GM03348 (cell line): ENCODE measurements around the gene ACMSD.
"Not testable (repeated sequence)": the region's sequence is repeated elsewhere in the genome, so short reads cannot be mapped to it uniquely, and the experiment has no call there.

Experiments used
- DNase-seq: peaks from one replicate; pipeline ENCODE4 v3.0.0; 2012; ENCODE audit warnings: low spot score

ACMSD gene

GRCh38 chr2:134907441-134908116 lies 69.2 kb downstream of the ACMSD start:
- DNase-seq: not testable (repeated sequence)

DNA sequence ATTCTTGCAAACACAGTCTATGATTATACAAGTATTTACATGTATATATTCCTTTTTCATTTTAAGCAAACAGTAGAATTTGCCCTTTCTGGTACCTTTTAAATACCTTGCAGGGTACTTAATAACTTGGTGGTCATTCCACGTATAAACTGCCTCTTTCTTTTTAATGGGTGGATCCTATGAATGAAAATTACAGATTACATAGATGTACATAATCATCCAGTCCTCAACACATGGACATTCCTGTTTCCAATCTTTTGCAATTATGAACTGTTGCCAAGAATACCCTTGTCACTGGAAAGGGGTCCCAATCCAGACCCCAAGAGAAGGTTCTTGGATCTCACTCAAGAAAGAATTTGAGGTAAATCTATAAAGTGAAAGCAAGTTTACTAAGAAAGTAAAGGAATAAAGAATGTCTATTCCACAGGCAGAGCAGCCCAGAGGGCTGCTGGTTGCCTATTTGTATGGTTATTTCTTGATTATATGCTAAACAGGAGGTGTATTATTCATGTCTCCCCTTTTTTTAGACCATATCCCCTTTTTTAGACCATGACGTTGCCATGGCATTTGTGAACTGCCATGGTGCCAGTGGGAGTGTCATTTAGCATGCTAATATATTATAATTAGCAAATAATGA lies 72.5 kb downstream of the ACMSD start:
- DNase-seq: no peak

DNA sequence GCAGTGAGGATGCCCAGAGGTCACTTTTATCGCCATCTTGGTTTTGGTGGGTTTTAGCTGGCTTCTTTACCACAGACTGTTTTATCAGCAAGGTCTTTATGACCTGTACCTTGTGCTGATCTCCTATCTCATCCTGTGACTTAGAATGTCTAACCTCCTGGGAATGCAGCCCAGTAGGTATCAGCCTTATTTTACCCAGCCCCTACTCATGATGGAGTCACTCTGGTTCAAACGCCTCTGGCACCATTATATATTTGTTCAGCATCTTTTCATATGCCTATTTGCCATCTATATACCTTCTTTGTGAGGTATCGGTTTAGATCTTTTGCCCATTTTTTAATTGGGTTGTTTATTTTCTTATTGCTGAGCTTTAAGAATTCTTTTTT lies 73.0 kb downstream of the ACMSD start:
- DNase-seq: no peak

DNA sequence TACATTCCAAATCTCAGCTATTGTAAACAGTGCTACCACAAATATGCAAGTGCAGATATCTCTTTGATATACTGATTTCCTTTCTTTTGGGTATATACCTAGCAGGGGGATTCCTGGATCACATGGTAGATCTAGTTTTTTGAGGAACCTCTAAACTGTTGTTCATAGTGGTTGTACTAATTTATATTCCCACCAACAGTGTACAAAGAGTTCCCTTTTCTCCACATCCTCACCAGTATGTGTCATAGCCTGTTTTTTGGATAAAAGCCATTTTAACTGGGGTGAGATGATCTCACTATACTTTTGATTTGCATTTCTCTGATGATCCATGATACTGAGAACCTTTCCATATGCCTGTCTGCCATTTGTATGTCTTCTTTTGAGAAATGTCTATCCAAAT lies 73.9 kb downstream of the ACMSD start:
- no peak for DNase-seq

GRCh38 chr2:134917360-134917865 lies 79.0 kb downstream of the ACMSD start:
- no peak for DNase-seq

DNA sequence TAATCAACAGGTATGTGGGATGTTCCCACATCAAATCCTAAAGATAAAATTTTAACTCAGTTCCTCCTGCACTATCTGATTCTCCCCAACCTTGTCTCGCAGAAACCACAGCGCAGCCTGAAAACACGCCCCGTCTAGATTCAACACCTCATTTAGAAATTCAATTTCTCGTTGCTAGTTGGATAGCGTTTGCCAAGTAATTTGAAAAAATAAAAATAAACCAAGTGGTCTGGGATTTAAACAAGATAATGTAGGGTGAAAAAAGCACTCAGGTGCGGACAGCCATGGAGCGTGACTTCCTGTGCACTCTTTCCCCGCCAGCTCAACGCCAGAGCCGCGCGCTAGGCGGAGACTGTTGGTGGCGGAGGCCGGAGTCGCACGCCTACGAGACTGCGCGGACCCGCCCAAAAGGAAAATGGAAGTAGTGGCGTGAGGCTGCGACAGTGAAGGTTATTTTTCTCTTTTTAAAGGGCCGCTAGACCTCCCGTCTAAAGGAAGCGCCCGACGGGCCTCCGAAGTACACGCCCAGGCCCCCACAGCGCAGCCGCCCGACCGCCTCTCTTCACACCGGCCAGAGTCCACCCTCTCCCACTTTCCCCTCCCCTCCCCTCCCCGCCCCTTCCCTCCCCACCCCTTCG lies 79.6 kb downstream of the ACMSD start:
- no peak for DNase-seq

DNA sequence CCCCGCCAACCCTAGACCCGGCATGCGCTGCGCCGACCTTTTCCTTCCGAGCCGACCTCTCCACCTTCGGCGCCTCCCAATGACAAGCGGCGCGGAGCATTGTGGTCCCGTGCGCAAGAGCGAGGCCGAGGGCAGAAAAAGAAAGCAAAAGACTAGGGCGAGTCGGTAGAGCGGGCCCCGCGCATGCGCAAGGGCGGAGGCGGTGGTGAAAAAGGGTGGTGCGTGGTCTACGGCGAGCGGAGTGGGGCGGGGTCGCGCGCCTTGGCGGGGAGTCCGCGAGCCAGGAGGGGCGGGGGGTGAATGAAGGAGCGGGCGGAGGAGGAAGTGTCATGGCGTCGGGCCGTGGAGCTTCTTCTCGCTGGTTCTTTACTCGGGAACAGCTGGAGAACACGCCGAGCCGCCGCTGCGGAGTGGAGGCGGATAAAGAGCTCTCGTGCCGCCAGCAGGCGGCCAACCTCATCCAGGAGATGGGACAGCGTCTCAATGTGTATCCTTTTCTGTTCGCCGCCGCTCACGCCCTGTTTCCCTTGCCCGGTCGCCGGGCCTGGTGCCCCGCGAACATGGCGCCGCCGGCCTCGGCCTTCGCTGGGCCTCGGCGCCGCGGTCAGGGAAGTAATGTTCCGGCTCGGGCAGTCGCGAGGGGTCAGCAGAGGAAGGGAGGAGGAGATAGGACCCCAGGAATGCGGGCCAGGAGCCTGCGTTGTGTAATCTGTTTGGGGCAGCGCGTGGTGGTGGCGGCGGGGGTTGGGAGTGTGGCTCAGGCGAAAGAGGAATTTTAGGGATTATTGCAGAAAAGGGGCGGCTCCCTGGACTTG lies 80.3 kb downstream of the ACMSD start, which contains the start of gene CCNT2:
TSS of gene CCNT2 (plus strand) at position 297 of the 815 bp plus-strand sequence. CDS start at position 330, 33 bp downstream.
- DNase-seq: peak; percentile 98

- no peak for DNase-seq
These were observed 81.2 kb downstream of the ACMSD start for GRCh38 chr2:134919341-134920210.

- DNase-seq: no peak
These were observed 86.5 kb downstream of the ACMSD start for GRCh38 chr2:134924912-134925311.

- no peak for DNase-seq
These were observed 88.0 kb downstream of the ACMSD start for GRCh38 chr2:134926231-134926931.

DNA sequence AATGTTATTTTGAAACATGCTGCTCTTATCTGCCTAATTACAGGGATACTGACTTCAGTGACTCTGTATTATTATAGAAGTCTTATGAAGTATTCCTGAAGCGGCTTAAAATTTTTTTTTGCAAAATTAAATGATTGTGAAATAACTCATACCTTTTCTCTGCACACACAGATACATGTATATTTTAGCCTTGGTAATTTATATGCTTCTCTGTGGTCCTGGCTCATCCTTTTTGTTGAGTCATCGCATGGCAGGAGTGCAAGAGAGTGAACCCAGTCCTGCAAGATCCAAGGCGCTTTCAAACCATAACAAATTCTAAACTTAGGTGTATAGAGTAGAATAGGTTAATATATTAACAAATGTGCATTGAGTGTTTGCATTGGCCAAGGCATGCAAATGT lies 88.8 kb downstream of the ACMSD start:
- peak; percentile 28 for DNase-seq

- no peak for DNase-seq
These were observed 94.6 kb downstream of the ACMSD start for GRCh38 chr2:134932864-134933526.

DNA sequence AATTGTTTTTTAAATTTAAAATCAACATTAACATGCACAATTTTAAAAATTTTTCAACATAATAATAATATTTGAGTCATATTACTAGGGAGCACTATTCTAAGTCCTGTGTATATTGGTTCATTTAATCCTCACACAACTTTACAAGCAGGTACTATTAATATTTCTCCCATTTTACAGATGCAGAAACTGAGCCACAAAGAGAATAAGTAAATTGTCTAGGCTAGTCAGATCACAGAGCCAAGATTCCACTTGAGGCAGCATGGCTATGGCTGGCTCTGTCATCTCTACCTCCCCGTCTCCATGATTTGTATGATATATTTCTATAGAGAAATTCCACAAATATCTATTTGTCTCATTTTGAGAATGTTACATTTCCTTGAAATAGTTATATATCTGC lies 95.3 kb downstream of the ACMSD start:
- DNase-seq: no peak

DNA sequence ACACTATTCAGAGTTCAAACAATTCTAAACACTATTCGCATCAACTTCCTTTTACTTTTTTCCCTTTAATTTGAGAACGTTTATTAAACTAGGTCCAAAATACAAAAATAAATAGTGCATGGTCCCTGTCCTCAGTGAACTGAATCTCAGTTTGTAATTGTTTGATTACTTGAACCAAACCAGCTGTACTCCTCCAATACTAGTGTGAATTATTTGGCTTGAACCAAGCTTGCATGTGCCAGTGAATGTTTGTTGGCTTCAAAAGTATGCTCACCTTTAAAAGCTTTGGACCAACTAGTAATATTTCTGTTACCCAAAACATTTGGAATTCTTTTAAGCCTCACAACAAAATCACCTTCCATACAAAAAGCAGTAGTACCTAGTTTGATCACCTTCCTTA lies 95.7 kb downstream of the ACMSD start:
- no peak for DNase-seq

GRCh38 chr2:134934641-134935040 lies 96.2 kb downstream of the ACMSD start:
- DNase-seq: peak; percentile 10

DNA sequence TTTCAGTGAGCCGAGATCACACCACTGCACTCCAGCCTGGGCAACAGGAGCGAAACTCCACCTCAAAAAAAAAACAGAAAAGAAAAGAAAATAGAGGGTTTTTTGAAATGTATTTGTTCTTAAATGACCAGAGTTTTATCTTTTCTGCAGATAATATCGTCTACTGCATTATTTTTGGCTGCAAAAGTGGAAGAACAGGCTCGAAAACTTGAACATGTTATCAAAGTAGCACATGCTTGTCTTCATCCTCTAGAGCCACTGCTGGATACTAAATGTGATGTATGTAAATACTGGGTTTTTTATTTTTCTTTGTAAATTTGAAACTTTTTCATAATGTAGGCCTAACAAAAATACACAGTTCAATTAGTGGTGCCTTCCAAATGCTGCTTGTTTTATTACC lies 98.3 kb downstream of the ACMSD start:
- no peak for DNase-seq

- DNase-seq: no peak
These were observed 105.1 kb downstream of the ACMSD start for GRCh38 chr2:134943540-134943939.

DNA sequence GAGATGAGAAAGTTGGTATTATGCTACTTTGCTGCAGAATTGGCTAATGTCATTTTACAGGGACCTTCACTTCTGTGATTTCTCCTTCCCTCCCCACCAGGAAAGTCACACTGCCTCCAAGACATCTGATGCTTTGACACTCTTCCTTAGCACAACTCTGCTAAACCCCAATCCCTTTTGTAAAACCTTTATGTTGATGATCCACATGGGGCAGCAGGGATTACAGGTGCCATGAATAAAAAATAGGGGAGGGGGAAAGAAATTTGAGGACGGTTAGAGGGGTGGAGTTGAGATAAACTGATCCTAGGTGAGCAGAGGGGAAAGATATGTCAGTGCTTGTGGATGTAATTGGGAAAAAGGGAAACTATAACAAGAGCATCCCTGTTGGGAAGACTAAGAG lies 106.6 kb downstream of the ACMSD start:
- no peak for DNase-seq

DNA sequence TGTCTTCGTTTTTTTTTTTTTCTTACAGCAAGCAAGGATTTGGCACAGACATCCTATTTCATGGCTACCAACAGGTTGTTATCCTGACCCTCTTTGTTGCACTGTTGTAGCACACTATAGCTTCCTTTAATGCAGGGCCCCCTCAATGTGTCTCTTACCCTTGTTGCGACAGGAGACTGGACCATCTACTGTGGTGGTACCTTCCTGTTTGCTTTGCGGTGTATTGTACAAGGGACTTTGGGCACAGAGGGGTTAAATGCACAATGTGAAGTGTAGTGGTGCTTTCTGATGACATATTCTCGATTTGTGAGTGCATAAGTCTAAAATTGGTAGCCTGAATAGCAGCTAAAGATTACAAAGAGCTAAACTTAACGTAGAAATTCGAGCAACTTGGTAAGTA lies 107.7 kb downstream of the ACMSD start:
- no peak for DNase-seq
